RKO (cell line): ENCODE results near the gene LEFTY2.
"Not testable (repeated sequence)": the region's sequence is repeated elsewhere in the genome, so short reads cannot be mapped to it uniquely, and the experiment has no call there.

Experiments
- DNase-seq: peaks from one replicate; pipeline ENCODE4 v3.0.0-alpha.2; 2016; ENCODE audit warnings: low spot score

The LEFTY2 gene, protein sequence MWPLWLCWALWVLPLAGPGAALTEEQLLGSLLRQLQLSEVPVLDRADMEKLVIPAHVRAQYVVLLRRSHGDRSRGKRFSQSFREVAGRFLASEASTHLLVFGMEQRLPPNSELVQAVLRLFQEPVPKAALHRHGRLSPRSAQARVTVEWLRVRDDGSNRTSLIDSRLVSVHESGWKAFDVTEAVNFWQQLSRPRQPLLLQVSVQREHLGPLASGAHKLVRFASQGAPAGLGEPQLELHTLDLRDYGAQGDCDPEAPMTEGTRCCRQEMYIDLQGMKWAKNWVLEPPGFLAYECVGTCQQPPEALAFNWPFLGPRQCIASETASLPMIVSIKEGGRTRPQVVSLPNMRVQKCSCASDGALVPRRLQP

DNA sequence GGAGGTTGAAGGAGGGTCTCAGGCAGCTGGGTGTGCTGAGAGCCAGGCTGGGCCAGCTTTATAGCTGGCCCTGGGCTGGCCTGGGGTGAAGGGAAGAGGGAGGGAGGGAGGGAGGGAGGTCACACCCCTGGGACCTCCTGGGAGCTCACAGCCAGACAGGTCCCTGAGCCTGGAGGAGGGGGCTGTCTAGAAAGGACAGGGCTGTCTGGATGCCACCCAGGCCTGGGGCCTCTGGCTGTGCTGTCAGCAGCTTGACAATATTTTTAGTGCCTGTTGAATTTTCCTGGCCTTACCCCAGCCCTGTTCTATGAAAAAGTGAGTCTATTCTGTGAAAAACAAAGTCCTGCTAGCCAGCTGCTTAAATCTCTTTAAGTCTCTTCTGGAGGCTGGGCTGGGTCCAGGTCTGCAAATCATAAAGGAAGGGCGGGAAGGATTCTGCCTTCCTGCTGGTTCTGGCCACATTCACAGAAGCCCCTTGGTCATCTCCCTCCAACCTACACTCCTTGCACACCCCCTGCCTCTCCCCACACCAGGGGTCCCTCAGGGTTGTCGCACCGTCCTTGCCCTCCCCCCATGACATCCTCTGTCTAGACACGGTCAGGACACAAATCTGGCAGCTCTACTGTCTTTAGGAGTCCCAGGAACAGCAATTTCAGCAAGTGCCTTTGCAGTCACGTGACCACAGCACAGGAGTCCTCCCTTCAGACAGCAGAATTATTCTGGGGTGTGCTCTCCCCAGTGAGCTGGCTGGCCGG lies at the start of gene LEFTY2:
Gene LEFTY2, minus strand, starts transcription at position 34 of the 755 bp plus-strand sequence. CDS start 80 bp downstream, outside the sequence.
- no peak for DNase-seq

DNA sequence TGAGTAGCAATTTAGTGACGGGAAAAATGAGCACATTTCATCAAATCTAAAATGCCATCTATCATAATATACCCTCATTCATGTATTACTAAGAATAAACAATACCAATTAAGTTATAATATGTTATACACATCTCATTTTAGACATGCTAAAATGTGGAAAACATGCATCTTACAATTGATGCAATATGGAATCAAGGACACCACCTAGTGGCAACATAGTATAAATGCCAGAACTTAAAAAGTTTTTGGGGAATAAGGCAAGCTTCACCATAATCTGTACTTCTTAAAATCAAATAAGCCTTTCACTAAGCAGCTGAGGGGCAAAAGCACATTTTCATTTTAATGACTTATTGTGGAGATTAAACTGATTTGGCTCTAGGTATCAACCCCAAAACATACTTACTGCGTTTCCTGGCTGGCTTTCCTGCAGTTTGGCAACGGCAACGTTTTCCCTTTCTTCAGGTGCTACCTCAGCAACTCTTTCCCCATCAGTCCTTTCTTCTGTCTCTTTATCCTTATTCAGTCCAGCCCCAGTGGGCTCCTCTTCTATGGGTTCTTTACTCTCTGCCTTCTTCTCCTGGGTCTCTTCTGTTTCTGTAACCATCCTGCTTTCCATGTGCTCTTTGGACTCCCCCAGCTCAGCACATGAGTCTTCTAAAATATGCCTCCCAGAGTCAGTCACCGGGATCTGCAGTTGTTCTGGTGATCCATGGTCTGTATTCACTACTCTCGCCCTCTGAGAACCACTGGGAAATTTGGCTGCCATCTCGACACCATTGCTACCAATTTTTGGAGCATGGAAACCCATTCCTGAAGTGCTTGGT lies 46.7 kb upstream of the LEFTY2 start:
- DNase-seq: peak; percentile 69

DNA sequence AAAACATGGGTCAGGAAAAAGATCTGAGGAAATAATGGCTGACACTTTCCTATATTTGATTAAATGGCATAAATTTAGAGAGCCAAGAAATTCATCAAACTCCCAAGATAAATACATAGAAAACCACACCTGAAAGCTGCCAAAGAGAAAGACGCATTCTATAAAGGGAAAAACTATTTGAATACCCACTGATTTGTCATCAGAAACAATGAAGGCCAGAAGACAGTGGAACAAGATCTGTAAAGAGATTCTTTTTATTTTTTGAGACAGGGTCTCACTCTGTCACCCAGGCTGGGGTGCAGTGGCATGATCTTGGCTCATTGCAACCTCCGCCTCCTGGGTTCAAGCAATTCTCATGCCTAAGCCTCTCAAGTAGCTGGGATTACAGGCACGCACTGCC lies 40.7 kb upstream of the LEFTY2 start:
- no peak for DNase-seq

DNA sequence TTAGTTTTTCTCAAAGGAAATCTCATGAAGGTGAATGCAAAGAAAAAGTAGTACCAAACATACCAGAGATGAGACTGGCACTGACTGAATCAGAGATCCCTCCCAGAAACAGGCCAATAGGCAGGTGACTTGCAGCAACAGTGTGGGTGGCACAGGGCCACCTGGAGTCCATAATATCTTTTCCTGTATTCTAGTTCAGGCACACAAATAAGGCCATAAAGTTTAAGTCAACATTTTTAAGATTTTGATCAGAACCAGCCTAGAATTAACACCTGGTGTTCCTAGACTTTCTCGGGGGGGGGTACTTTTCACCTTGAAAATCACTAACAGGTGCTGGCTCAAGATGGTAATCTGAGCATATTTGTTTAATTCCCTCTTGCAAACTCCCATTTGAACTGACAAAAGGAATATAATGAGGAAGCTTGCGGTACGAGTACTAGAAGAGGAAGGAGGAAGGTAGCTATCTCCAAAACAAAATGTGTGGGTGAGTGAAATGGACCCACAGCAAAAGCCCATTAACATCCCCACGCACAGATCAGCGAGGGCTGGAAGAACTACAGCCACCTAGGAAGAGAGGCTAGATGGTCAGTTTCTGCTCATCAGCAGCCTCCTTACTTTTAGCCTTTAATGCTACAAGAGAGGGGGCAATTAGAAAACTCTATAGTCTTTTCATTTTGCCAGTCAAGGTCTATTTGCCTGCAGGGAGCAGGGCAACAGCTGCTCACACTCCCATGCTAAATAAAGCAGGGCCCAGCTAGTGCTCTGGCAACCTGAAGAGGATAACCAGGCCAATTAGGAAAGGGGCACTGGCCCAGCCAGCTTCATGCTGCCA lies 39.2 kb upstream of the LEFTY2 start:
- no peak for DNase-seq

DNA sequence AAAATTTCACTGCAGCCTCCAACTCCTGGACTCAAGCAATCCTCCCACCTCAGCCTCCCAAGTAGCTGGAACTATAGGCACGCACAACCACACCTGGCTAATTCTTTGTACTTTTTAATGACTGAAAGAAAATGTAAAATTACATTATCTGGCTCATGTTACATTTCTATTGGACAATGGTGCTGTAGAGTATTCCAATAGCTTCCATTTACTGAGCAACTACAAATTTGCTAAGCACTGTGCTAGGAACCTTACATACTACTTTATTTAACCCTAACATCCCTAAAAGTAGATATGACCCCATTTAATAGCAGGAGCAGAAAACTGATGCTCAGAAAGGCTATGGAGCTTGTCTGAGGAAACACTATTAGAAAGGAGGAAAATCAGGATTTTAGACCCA lies 38.4 kb upstream of the LEFTY2 start:
- DNase-seq: no peak

DNA sequence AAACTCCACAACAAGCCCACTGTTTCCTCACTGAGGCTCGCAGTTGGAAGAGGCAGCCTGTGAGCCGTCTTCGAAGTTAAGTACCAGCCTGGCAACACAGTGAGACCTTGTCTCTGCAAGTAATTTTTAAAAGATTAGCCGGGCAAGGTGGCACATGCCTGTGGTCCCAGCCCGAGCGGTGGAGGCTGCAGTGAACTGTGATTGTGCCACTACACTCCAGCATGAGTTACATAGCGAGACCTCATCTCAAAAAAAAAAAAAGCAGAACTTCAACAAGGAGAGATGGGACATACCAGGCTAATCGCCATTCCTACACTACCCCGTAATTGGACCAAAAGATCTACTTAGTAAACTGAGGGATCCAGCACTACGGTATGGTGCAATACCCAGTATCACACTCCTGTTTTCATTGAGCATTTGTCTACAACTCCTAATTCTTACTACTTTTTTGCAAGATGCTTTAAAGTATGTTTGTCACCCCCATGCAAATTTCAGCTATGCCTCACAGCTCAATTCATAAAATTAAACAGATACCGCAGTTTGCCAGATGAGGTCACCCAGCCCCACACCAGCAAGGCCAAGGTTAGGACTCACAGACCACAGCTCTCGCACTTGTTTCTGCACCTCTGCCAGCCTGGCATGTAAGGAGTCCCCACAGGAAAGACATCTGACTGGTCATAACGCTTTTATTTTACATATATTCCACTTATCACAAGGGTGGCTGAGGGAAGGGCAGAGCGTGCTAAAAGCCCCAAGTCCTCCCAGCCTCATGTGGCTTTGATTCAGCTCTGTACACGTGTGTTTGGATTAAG lies 37.1 kb upstream of the LEFTY2 start:
- DNase-seq: no peak

DNA sequence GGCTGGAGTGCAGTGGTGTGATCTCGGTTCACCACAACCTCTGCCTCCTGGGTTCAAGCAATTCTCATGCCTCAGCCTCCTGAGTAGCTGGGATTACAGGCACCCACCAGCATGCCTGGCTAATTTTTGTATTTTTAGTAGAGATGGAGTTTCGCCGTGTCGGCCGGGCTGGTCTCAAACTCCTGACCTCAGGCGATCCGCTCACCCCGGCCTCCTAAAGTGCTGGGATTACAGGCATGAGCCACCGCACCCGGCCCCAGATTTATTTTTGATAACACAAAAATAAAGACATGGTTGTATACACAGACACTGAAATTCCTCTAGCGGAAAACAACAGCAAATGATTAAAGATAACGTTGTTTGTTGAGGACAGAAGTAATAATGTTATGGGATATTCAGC lies 34.1 kb upstream of the LEFTY2 start:
- DNase-seq: not testable (repeated sequence)

DNA sequence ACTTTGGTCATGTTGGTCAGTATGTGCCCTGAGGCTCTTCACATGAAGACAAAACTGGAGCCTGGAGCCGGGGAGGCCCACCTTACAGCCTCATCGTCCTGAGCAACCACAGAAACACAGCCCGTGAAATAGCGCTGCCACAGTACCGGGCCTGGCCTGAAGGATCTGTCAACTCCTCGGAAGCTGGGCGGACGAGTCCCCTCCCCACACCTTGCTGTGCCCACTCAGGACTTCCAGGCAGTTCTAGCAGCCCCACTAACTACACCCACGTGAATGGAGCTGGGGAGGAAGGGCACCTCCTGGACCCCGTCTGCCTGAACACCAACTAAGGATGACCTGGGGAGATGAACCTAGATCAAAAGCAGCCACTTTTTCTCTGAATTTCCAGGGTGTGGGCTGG lies 33.4 kb upstream of the LEFTY2 start:
- DNase-seq: no peak

DNA sequence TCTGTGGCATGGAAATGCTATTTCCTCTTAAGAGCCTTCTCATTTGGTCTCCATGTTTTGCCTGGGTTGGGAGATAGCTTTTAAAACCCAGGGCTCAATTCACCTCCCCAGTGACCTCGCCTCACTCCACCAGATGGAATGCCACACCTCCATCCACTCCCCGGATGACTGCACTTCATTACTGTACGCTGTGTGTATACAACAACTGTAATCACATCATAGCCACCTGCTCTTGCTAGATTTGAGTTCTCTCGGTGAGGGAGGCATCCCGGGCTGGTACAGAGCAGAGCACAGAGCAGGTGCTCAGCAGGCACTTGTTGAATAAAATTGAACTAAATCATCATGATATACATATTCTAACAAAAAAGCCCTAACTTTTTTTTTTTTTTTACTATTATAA lies 32.1 kb upstream of the LEFTY2 start:
- DNase-seq: no peak

DNA sequence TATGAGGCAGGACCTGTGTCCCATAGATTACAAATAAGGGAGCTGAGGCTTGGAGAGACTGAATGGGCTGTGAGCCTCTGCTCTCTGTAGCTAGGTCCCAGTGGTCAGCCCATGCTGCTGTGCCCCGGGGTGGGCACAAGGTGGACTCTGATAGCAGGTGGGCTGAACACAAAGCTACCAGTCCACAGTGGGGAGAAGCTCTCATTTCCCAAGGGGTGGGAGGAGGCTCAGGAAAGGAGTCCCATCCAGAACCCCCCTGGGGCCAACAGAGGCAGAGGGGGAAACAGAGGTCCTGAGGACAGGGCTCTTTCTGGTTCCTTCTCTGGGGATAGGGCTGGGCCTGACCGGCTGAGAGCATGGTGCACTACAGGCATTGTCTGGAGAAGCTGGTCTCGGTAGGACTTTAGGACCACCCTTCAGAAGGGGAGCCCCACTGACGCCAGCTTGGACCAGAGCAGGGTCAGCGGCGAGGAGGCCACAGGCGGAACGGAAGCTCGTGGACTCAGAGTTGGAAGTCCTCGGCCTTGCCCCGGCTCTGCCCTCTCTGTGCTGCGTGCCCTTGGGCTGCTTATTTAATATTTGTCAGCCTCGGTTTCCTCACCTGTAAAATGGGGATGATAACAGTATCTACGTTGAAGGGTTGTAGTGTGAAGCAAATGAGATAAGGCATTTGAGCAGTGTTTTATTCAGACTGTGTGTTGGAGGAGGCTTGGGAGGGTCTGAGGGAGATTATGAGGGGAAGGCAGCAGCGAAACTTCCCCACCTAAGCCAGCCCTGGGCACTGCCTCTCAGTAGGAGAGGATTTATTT lies 31.5 kb upstream of the LEFTY2 start:
- DNase-seq: no peak

DNA sequence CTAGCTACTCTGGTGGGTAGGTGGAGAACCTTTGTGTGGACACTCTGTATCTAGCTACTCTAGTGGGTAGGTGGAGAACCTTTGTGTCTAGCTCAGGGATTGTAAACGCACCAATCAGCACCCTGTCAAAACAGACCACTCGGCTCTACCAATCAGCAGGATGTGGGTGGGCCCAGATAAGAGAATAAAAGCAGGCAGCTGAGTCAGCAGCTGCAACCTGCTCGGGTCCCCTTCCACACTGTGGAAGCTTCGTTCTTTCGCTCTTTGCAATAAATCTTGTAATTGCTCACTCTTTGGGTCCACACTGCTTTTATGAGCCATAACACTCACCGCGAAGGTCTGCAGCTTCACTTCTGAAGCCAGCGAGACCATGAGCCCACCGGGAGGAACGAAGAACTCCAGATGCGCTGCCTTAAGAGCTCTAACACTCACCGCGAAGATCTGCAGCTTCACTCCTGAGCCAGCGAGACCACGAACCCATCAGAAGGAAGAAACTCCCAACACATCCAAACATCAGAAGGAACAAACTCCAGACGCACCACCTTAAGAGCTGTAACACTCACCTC lies 29.7 kb upstream of the LEFTY2 start:
- DNase-seq: not testable (repeated sequence)

DNA sequence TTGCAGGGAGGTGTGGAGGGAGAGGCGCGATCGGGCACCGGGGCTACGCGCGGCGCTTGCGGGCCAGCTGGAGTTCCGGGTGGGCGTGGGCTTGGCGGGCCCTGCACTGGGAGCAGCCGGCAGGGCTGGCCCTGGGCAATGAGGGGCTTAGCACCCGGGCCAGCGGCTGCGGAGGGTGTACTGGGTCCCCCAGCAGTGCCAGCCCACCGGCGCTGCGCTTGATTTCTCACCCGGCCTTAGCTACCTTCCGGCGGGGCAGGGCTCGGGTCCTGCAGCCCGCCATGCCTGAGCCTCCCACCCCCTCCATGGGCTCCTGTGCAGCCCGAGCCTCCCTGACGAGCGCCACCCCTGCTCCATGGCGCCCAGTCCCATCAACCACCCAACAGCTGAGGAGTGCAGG lies 28.7 kb upstream of the LEFTY2 start:
- not testable (repeated sequence) for DNase-seq

DNA sequence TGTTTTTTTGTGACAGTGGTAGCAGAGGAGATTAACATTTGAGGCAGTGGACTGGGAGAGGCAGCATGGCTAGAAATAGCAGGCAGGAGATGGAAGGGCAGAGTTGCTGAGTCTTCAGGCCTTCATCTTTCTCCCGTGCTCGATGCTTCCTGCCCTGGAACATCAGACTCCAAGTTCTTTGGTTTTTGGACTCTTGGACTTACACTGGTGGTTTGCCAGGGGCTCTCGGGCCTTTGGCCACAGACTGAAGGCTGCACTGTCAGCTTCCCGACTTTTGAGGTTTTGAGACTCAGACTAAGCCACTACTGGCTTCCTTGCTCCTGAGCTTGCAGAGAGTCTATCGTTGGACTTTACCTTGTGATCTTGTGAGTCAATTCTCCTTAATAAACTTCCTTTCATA lies 24.2 kb upstream of the LEFTY2 start:
- no peak for DNase-seq

DNA sequence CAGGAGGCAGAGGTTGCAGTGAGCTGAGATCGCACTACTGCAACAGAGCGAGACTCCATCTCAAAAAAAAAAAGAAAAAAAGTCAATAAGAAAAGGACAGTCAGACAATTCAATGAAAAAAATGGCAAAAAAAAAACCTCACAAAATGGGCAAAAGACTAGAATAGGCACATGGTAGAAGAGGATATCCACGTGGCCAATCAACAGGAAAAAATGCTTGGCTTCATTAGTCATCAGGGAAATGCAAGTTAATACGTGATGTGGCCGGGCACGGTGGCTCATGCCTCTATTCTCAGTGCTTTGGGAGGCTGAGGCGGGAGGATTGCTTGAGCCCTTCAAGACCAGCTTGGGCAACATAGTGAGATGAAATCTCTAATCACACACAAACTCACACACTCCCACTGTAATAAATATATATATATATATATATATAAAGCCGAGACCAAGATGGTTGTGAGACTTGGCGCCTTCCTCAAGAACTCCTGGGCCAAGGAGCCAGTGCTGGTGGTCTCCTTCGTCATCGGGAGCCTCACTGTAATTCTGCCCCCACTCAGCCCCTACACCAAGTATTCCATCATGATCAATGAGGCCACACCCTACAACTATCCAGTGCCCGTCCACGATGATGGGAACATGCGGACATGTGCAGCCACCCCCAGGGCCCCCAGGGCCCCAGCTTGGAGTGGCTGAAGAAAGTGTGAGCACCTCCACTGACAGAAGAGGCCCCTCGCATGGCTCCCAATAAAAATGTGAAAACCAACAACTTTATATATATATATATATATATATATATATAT lies 22.9 kb upstream of the LEFTY2 start:
- DNase-seq: peak; percentile 52

DNA sequence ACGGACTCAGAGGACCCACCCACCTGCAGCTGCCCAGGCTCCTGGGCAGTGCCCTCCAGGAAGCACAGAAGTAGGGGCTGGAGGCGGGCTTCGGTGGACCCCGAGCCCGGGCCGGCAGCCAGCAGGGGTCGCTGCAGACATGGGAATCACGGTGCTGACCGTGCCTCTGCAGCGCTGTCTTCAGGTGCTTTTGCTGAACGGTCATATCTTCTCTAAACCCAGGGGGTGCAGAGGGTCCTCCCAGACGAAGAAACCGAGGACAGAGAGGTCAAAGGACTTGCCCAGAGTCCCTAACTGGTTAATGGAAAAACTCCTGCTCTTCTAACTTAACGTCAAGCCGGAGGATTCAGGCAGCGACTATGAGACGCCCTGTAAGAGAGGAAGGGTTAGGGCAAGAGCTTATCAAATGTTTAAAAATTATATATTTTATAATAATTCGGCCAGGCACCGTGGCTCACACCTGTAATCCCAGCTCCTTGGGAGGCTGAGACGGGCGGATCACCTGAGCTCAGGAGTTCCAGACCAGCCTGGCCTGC lies 21.5 kb upstream of the LEFTY2 start:
- DNase-seq: no peak

DNA sequence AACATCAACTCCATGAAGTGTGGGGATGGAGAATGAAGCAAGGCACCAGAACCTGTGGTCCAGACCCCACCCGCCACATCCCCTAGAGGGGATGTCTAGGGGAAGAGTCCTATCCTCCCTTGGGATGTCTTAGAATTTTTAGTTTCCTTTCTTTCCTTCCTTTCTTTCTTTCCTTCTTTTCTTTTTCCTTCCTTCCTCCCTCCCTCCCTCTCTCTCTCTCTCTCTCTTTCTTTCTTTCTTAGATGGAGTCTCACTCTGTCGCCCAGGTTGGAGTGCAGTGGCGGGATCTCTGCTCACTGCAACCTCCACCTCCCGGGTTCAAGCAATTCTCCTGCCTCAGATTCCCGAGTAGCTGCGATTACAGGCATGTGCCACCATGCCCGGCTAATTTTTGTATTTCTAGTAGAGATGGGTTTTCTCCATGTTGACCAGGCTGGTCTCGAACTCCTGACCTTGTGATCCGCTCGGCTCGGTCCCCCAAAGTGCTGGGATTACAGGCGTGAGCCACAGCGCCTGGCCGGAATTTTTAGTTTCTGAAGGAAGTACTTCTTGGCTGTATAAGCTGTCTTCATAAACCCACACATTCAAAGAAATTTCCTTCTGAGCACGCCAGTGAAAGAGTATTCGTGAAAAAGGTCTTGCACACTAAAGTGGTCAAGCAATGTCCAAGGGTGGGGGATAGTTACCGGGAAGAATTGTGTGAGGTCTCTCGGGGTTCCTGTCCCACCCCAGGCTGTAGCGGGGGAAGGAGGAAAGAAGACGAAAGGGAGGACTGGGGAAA lies 20.8 kb upstream of the LEFTY2 start:
- no peak for DNase-seq

DNA sequence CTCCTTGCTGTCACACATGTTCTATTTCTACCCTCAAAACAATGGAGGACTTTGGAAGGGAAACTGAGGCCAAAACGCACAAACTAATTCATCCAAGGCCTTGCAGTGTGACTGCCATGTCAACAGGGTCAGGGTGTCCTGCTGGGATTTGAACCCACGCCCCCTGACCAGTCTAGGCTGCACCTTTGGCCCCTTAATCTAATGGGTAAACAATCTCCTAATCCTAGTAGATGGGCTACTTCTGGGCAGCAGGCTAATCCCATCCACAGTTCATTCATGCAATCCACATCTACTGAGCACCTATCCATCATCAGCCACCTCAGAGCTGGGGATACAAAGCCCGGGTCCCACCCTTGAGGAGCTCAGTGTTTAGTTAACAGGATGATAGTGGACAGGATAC lies 17.0 kb upstream of the LEFTY2 start:
- DNase-seq: no peak

DNA sequence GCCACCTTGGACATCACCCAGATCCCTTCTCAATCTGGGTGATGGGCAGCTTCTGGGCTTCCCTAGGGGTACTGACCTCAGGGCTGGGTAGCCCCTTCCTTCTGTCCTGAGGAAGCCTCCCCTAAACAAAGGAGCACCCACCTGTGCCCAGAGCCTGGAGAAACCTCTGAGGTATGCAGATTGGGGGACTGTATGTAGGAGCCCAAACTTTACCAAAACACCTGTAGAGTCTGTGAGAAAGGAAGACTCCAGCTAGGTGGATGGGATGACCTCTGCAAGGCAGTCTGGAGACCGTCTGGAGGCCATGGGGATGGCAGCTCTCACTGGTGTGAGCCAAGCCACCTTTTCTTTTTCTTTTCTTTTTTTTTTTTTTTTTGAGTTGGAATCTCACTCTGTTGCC lies 13.7 kb upstream of the LEFTY2 start:
- no peak for DNase-seq
